GM21825 (cell line): ENCODE results near the gene SCYL3.
"Not testable (repeated sequence)": the region's sequence is repeated elsewhere in the genome, so short reads cannot be mapped to it uniquely, and the experiment has no call there.

Experiments used
- ATAC-seq: cut with Tn5 transposase; IDR thresholded peaks from one replicate; pipeline ENCODE4 v1.9.1; 2021; ENCODE audit warnings: mild to moderate bottlenecking, moderate library complexity; ENCODE audit not compliant: unreplicated experiment

SCYL3 gene

GRCh38 chr1:169816617-169817016 is 77.1 kb downstream of the SCYL3 start:
- ATAC-seq, result no peak

- ATAC-seq, result no peak
Observed at GRCh38 chr1:169814265-169814664, 79.4 kb downstream of the SCYL3 start.

GRCh38 chr1:169812131-169812530 is 81.6 kb downstream of the SCYL3 start:
- ATAC-seq, result no peak

- ATAC-seq, result not testable (repeated sequence)
Observed at GRCh38 chr1:169811418-169812035, 82.2 kb downstream of the SCYL3 start.

- no peak for ATAC-seq
Observed at GRCh38 chr1:169809370-169810095, 84.2 kb downstream of the SCYL3 start.

GRCh38 chr1:169804941-169805340 is 88.8 kb downstream of the SCYL3 start:
- no peak for ATAC-seq

- no peak for ATAC-seq
Observed at GRCh38 chr1:169802888-169803287, 90.8 kb downstream of the SCYL3 start.
